Mesothelial cell of epicardium (in vitro differentiated cells): ENCODE results near the gene NFX1. TPM values are rescaled to one million over a fixed set of nuclear protein-coding genes. Genes with fewer than 3 reads are reported as not detected.

ENCODE experiments used
- DNase-seq, 2 experiments: peaks; one replicate each; pipeline ENCODE4 v3.0.0; 2021; ENCODE audit warnings: low spot score in 2 of 2; ENCODE audit not compliant: unreplicated experiment in 2 of 2
- H3K27ac Mint-ChIP-seq: 2 replicates; pipeline ENCODE4 v1.8.0; 2021; ENCODE audit warnings: mixed read lengths
- H3K27me3 Mint-ChIP-seq: 2 replicates; pipeline ENCODE4 v1.8.0; 2021; ENCODE audit warnings: low read depth, mixed read lengths
- H3K36me3 Mint-ChIP-seq: 2 replicates; pipeline ENCODE4 v1.8.0; 2021; ENCODE audit warnings: mixed read lengths
- H3K4me1 Mint-ChIP-seq: 2 replicates; pipeline ENCODE4 v1.8.0; 2021; ENCODE audit warnings: mixed read lengths
- H3K4me3 Mint-ChIP-seq: 2 replicates; pipeline ENCODE4 v1.8.0; 2021; ENCODE audit warnings: mild to moderate bottlenecking, moderate library complexity, mixed read lengths
- H3K9me3 Mint-ChIP-seq: 2 replicates; pipeline ENCODE4 v1.8.0; 2021; ENCODE audit warnings: mixed read lengths
- total RNA-seq: library from RNA; stranded (reverse); gene quantifications from 3 replicates; pipeline ENCODE4 v1.2.1, GENCODE V29; 2021
- TF ChIP-seq, protein P1 (sequence below): fragments of 200-600 bp; sonication (generic); IDR thresholded peaks from one replicate; pipeline ENCODE4 v1.5.0; 2021; ENCODE audit warnings: antibody characterized with exemption; ENCODE audit not compliant: unreplicated experiment

The NFX1 gene
- total RNA-seq, 1 donor from 2014 or later = 30.2 TPM

DNA sequence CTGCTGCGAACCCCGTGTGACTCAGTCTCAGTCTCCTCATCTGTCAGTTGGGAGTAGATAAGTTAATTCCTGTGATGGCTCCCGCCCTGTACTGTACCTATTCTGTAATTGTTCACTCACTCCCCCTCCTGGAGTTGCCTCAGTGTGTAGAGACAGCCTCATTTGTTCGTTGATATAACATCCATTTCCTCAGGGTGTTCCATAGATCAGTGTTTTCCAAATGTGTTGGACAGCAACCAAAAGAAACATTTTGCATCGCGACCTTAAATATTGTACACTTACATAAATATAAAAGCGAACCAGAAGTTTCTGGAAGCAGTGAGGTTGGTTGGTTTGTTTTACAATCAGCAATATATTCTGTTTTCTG is 698 bp downstream of the NFX1 start:
- Mint-ChIP-seq H3K27ac (peak overlapping the region; percentile 99), H3K4me3 (peak overlapping the region; percentile 91), H3K27me3 (no peaks in the 10 kb centered on the region), H3K4me1 (peaks cover 20% of the 10 kb centered on the region), H3K36me3 (peaks cover 10% of the 10 kb centered on the region), H3K9me3 (no peaks in the 10 kb centered on the region)
- DNase-seq = no peak
- TF ChIP-seq, protein P1, sequence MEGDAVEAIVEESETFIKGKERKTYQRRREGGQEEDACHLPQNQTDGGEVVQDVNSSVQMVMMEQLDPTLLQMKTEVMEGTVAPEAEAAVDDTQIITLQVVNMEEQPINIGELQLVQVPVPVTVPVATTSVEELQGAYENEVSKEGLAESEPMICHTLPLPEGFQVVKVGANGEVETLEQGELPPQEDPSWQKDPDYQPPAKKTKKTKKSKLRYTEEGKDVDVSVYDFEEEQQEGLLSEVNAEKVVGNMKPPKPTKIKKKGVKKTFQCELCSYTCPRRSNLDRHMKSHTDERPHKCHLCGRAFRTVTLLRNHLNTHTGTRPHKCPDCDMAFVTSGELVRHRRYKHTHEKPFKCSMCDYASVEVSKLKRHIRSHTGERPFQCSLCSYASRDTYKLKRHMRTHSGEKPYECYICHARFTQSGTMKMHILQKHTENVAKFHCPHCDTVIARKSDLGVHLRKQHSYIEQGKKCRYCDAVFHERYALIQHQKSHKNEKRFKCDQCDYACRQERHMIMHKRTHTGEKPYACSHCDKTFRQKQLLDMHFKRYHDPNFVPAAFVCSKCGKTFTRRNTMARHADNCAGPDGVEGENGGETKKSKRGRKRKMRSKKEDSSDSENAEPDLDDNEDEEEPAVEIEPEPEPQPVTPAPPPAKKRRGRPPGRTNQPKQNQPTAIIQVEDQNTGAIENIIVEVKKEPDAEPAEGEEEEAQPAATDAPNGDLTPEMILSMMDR = no peak

DNA sequence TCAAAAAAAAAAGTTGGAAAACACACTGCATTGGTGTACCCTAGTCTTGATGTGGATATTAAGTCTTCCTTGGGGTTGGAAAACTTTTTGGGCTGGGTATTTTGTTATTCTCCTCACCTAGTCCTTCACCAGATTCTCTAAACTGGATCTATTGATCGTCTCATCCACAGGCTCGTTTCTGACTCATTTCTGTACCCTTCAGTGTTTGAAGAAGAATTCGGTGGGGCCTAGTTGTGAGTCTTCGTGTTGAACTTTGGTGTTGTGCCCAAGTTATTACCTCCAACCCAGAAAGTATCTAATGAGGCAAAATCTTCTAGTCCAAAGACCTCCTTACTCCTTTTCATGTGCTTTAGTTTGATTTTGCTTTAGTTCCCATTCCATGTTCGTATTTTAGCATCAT is 1.6 kb downstream of the NFX1 start:
- H3K4me1 Mint-ChIP-seq = peaks cover 25% of the 10 kb centered on the region
- no peaks in the 10 kb centered on the region for H3K9me3 Mint-ChIP-seq
- H3K4me3 Mint-ChIP-seq = peak overlapping the region; percentile 91
- TF ChIP-seq, protein P1 = no peak
- H3K36me3 Mint-ChIP-seq = peaks cover 16% of the 10 kb centered on the region
- no peaks in the 10 kb centered on the region for H3K27me3 Mint-ChIP-seq
- DNase-seq = no peak
- H3K27ac Mint-ChIP-seq = no peak overlapping the region

DNA sequence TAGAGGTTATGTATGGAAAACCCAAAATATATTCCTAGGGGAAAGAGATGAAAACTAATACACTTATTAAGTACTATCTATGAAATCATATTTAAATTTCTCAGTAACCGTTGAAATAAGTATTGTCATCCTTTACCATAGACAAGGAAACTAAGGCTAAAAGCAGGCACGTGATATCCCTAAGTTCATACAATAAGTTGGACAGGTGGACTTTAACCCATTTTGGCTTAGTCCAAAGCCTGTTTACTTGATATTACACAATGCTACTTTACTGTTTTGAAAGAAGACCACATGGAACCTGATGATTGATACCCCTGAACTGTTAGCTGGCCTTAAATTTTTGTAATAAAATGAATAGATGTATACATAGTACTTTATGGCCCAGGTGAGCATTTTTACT is 3.5 kb downstream of the NFX1 start:
- Mint-ChIP-seq H3K4me1 (peaks cover 31% of the 10 kb centered on the region), H3K4me3 (no peak overlapping the region), H3K9me3 (no peaks in the 10 kb centered on the region), H3K27me3 (no peaks in the 10 kb centered on the region), H3K36me3 (peaks cover 23% of the 10 kb centered on the region), H3K27ac (no peak overlapping the region)
- TF ChIP-seq, protein P1 = no peak
- no peak for DNase-seq

DNA sequence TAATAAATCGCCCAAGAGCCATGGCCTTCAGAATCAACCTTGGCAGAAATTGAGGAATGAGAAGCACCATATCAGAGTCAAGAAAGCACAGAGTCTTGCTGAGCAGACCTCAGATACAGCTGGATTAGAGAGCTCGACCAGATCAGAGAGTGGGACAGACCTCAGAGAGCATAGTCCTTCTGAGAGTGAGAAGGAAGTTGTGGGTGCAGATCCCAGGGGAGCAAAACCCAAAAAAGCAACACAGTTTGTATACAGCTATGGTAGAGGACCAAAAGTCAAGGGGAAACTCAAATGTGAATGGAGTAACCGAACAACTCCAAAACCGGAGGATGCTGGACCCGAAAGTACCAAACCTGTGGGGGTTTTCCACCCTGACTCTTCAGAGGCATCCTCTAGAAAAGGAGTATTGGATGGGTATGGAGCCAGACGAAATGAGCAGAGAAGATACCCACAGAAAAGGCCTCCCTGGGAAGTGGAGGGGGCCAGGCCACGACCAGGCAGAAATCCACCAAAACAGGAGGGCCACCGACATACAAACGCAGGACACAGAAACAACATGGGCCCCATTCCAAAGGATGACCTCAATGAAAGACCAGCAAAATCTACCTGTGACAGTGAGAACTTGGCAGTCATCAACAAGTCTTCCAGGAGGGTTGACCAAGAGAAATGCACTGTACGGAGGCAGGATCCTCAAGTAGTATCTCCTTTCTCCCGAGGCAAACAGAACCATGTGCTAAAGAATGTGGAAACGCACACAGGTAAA is 4.5 kb downstream of the NFX1 start:
- no peak for DNase-seq
- Mint-ChIP-seq H3K27me3 (no peaks in the 10 kb centered on the region), H3K27ac (no peak overlapping the region), H3K9me3 (no peaks in the 10 kb centered on the region), H3K36me3 (peaks cover 31% of the 10 kb centered on the region), H3K4me3 (no peak overlapping the region), H3K4me1 (peaks cover 31% of the 10 kb centered on the region)
- TF ChIP-seq, protein P1 = no peak

DNA sequence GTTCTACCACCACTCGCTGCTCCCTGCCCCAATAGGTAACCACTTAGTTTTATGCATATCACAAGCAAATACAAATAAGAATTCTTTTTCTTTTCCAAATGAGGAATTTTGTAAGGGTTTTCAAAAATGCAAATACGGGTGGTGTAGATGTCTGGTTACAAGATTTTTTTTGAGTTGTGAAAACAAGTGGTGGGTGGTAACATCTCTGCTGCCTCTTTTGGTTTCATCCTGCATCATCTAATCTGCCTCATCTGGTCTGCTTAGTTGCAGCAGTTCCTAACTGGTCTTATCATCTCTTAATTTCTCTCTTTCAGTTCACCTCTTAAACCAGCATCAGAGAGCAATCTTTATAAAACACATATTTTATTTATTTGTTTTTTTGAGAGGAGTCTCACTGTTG is 5.3 kb downstream of the NFX1 start:
- no peak for DNase-seq

More for the DNA sequence above, 5.3 kb downstream of the NFX1 start:
- Mint-ChIP-seq H3K27me3 (no peaks in the 10 kb centered on the region), H3K4me3 (no peak overlapping the region), H3K27ac (no peak overlapping the region), H3K36me3 (peaks cover 33% of the 10 kb centered on the region), H3K9me3 (no peaks in the 10 kb centered on the region), H3K4me1 (peaks cover 31% of the 10 kb centered on the region)
- TF ChIP-seq, protein P1 = no peak
